NCI-H460 (cell line): ENCODE data around the gene ACAD9. TPM values are rescaled to one million over a fixed set of nuclear protein-coding genes. Genes with fewer than 3 reads are reported as not detected.
"Not testable (repeated sequence)": the region's sequence is repeated elsewhere in the genome, so short reads cannot be mapped to it uniquely, and the experiment has no call there.

Experiments used
- DNase-seq: peaks from one replicate; pipeline ENCODE4 v3.0.0-alpha.2; 2016; ENCODE audit warnings: low read depth; ENCODE audit errors: extremely low read depth
- total RNA-seq: library from RNA; depleted of rRNA; stranded (reverse); fragments of >200 nt; shearing (Covaris generic); gene quantifications from 2 replicates; pipeline ENCODE4 v1.2.3, GENCODE V29; 2014

ACAD9 gene
- total RNA-seq, 1 experiment from 2014 or later: 20.0 TPM

GRCh38 chr3:128859630-128860029 is 19.8 kb upstream of the ACAD9 start:
- no peak for DNase-seq

- no peak for DNase-seq
These were observed 17.9 kb upstream of the ACAD9 start for GRCh38 chr3:128861491-128861890.

- no peak for DNase-seq
These were observed 15.9 kb upstream of the ACAD9 start for GRCh38 chr3:128863560-128863959.

GRCh38 chr3:128864351-128864811 is 15.0 kb upstream of the ACAD9 start:
- DNase-seq: no peak

GRCh38 chr3:128864849-128865804 is 14.3 kb upstream of the ACAD9 start:
- DNase-seq: not testable (repeated sequence)

- no peak for DNase-seq
These were observed 12.0 kb upstream of the ACAD9 start for GRCh38 chr3:128867200-128868125.

- DNase-seq: no peak
These were observed 9.1 kb upstream of the ACAD9 start for GRCh38 chr3:128870347-128870746.

GRCh38 chr3:128872282-128872681 is 7.1 kb upstream of the ACAD9 start:
- DNase-seq: no peak

GRCh38 chr3:128872744-128873143 is 6.7 kb upstream of the ACAD9 start:
- no peak for DNase-seq

GRCh38 chr3:128873244-128874022 is 6.0 kb upstream of the ACAD9 start:
- no peak for DNase-seq

- no peak for DNase-seq
These were observed 4.8 kb upstream of the ACAD9 start for GRCh38 chr3:128874481-128875180.

- peak; percentile 15 for DNase-seq
These were observed 3.8 kb upstream of the ACAD9 start for GRCh38 chr3:128875556-128876120.

GRCh38 chr3:128878011-128878457 is 1.4 kb upstream of the ACAD9 start:
- no peak for DNase-seq

- DNase-seq: no peak
These were observed 780 bp upstream of the ACAD9 start for GRCh38 chr3:128878556-128879124.

- no peak for DNase-seq
These were observed 571 bp downstream of the ACAD9 start for GRCh38 chr3:128879991-128880390.

GRCh38 chr3:128880455-128880854 is 1.0 kb downstream of the ACAD9 start:
- DNase-seq: not testable (repeated sequence)

GRCh38 chr3:128881576-128881975 is 2.2 kb downstream of the ACAD9 start:
- DNase-seq: no peak

GRCh38 chr3:128882719-128883118 is 3.3 kb downstream of the ACAD9 start:
- no peak for DNase-seq

GRCh38 chr3:128884992-128885391 is 5.6 kb downstream of the ACAD9 start:
- no peak for DNase-seq
